Activated CD4-positive, alpha-beta T cell treated with anti-CD3 and anti-CD28 coated beads, Interleukin-2, amount 50 U/mL, for 16 hours (primary cell): Measurements from ENCODE around the gene HELQ.
"Not testable (repeated sequence)": the region's sequence is repeated elsewhere in the genome, so short reads cannot be mapped to it uniquely, and the experiment has no call there.

ENCODE experiments used
- DNase-seq: peaks from one replicate; pipeline ENCODE4 v3.0.0-alpha.2; 2020

Gene HELQ, protein sequence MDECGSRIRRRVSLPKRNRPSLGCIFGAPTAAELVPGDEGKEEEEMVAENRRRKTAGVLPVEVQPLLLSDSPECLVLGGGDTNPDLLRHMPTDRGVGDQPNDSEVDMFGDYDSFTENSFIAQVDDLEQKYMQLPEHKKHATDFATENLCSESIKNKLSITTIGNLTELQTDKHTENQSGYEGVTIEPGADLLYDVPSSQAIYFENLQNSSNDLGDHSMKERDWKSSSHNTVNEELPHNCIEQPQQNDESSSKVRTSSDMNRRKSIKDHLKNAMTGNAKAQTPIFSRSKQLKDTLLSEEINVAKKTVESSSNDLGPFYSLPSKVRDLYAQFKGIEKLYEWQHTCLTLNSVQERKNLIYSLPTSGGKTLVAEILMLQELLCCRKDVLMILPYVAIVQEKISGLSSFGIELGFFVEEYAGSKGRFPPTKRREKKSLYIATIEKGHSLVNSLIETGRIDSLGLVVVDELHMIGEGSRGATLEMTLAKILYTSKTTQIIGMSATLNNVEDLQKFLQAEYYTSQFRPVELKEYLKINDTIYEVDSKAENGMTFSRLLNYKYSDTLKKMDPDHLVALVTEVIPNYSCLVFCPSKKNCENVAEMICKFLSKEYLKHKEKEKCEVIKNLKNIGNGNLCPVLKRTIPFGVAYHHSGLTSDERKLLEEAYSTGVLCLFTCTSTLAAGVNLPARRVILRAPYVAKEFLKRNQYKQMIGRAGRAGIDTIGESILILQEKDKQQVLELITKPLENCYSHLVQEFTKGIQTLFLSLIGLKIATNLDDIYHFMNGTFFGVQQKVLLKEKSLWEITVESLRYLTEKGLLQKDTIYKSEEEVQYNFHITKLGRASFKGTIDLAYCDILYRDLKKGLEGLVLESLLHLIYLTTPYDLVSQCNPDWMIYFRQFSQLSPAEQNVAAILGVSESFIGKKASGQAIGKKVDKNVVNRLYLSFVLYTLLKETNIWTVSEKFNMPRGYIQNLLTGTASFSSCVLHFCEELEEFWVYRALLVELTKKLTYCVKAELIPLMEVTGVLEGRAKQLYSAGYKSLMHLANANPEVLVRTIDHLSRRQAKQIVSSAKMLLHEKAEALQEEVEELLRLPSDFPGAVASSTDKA

DNA sequence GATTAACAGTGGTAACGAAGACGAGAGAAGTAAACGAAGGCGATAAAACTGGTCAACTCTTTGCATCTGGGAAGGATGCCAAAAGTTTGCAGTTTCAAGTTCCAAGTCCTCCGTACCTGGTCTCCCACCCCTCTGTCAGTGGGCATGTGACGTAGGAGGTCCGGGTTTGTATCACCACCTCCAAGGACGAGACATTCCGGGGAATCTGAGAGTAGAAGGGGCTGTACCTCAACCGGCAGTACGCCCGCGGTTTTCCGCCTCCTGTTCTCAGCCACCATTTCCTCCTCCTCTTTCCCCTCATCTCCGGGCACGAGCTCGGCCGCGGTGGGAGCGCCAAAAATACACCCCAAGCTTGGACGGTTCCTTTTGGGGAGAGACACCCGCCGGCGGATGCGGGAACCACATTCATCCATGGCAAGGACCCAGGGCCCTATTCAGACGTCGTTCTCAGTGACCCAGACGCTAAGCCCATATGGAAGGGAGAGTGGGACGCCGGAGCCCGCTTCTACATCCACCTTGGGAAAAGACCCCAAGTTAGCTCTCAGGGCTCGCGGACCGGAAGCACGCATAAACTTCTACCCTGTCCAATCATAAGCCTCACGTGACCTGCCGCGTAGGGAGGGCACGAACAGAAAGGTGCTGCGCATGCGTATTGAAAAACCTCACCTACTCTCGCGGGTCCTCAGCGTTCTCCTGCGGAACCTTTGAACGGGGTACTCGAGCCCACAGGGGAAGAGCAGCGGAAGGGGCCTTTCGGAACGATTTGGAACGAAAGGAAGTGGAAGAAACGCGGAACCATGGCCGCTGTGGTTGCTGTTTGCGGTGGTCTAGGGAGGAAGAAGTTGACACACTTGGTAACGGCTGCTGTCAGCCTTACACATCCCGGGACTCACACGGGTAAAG lies at the start of gene HELQ, which contains the start of gene MRPS18C:
Gene HELQ, minus strand, starts transcription at position 543 of the 903 bp plus-strand sequence. Its CDS starts 130 bp downstream, at position 413.
Gene MRPS18C, plus strand, starts transcription at position 778 of the 903 bp plus-strand sequence. Its CDS starts 20 bp downstream, at position 798.
- peak; percentile 98 for DNase-seq

GRCh38 chr4:83504996-83505395 lies 49.4 kb upstream of the HELQ start:
- no peak for DNase-seq

- no peak for DNase-seq
Measured at GRCh38 chr4:83504503-83504902, 48.9 kb upstream of the HELQ start.

DNA sequence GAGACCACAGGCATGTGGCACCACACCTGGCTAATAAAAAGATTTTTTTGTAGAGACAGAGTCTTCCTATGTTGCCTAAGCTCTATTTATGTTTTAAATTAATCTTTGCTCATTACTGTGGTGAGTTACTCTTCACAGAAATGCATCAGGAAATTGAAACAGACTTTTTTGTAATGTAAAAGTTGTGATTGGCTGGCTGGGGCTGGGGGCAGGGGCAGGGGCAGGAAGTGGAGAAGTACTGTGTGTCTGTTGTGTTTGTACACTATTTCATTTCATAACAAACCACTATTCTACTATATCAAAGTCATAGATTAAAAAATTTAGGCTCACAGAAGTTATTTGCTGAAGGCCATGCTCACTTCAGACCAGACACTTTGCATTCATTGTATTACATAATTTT lies 48.4 kb upstream of the HELQ start:
- DNase-seq = no peak

- not testable (repeated sequence) for DNase-seq
Measured at GRCh38 chr4:83501671-83502070, 46.0 kb upstream of the HELQ start.

- no peak for DNase-seq
Measured at GRCh38 chr4:83498187-83498586, 42.6 kb upstream of the HELQ start.

- not testable (repeated sequence) for DNase-seq
Measured at GRCh38 chr4:83496085-83496917, 40.7 kb upstream of the HELQ start.

DNA sequence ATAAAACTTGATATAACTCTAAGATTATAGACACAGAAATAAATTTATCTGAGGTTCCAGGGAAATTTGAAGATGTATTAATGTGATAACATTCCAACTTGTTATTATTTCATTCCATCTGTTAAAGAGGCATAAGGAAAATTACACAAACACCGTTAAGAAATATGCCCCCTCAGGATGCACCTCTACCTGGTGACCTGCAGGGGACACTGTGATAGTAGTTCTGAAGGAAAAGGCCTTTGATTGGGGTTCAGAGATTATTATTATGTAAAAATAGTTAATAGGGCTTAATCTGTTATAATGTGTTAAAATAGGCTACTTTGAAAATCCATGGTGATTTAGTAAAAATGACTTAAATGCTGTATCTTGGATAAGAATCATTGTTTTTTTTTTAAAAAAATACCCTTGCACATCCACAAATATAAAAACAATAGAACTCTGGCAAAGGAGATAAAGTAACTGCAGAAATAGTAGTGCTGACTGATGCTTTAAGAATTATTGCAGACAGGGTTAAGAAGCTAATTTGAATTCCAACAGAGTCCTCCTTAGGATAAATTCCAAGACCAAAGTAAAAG lies 35.3 kb upstream of the HELQ start:
- peak; percentile 37 for DNase-seq

DNA sequence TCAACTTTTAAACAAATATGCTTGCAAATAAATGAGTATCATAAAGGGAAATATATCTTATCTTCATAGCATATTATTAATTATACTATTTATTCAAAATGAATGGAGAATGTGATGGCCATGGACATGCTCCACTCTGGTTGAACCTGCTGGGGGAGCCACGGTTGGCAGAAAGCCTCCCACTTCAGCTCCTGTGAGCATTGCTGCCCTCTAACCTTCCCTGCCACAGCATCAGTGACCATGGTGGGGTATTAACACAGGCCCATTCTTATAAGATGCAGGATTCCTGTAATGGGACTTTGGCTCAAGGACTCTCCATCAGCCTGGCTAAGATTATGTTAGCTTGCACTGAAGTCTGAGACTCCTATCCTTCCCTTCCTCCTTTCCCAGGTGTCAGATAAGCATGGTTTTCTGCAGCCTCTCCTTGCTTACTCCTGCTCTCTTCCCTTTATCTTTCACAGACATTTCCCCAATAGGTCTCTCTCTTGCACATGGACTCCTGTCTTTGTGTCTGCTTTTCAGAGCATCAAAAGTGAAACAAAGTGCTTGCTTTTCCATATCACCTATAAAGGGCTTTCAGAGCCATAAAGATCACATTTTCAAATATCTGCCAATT lies 34.2 kb upstream of the HELQ start:
- no peak for DNase-seq

DNA sequence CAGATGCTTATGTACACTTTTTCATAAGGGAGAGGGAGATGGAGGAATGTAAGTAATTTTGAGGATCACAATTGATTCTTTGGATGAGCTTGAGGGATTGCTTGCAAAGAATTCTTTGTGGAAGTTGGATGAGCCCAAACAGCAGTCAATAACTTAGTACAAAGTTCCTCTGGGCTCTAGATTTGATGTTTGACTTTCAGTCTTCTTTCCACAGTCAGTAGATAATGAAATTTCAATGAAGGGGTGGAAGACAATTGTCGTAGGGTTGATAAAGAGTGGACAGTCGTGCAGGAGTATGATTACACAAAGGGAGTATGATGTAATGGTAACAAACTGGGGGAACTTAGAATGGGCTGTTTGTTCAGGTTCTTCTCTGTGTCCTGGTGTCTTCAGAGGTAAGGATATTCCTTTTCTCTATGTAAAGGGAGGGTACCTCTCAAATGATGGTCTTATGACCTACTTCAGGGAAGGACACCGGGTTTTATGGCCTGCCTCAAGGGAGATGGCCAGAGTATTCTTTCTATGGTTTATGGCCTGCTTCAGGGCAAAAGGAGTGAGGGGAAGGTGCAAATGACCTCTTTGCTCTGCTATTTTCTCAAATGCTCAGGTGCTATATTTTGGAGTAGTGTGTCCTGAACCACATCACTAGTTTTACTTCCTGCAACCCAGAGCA lies 31.0 kb upstream of the HELQ start:
- DNase-seq = no peak

DNA sequence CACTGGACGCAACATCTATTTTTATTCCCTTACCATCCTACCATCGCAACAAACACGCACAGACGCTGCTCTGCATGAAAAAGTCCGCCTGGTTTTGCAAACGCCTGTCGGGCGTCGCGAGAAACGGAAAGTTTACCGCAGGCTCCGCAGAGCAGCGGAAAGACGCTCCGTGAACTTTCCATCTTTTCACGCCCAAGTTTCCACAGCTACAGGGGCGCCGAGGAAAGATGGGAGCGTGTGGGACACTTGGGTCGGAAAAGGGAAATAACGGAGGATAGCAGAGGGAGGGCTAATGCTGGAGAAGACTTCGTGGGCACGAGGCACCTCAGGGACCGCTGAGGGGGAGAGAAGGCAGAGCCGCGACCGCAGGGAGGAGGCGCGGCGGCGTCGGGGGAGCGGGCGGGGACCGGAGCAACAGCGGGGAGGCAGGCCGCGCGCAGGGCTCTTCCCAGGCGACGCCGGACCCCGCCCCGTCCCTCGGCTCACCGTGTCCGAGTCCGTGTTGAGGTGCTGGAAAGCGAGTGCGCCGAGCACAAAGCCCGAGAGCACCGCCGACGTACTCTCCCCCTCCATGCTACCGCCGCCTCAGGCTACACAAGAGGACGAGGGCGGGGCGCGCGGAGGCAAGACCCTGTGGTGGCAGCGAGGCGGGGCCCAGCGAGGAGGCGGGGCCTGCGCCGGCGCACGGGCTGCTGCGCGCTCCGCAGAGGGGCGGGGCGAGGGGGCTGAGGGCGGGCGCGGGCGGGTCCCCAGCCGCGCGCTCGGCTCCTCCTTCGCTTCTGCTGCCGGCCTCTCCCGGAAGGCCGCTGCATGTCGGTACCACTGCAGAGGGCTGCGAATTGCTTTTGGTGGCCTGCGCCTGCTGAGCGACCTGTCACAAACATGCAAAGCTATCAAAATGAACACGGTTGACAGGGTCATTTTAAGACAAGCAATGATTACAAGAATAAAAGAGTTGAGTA lies 29.2 kb upstream of the HELQ start, which contains the start of gene ABRAXAS1:
Gene ABRAXAS1, minus strand, starts transcription at position 601 of the 962 bp plus-strand sequence. Its CDS starts 28 bp downstream, at position 573.
- DNase-seq = peak; percentile 93

DNA sequence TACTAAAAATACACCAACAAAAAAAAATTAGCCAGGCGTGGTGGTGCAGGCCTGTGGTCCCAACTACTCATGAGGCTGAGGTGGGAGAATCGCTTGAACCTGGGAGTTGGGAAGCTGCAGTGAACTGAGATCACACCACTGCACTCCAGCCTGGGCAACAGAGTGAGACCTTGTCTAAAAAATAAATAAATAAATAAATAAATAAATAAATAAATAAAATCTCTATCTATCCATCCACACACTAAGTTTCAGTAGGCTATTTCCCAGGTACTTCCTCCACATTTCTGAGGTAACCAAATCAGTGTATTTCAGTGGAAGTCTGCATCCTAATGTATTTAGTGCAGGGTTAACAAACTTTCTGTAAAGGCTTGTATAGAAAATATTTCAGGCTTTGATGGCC lies 18.3 kb upstream of the HELQ start:
- no peak for DNase-seq

GRCh38 chr4:83473423-83473822 lies 17.8 kb upstream of the HELQ start:
- no peak for DNase-seq

DNA sequence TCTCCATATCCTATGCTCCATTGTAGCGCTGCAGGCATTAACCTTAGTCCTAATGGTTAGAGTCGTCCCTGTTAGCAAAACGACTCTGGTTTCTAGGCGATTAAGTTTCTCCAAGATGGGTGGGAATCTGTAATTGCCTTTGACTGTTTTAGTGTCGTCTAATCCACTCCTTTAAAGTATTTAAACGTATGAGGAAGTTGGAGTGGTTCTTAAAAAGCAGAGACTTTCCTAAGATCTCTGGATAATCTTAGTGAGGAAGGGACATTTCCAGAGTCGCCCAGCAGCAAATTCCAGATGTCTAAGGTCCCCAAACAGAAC lies 520 bp upstream of the HELQ start:
- DNase-seq = no peak

GRCh38 chr4:83454686-83455085 lies 937 bp downstream of the HELQ start:
- no peak for DNase-seq

GRCh38 chr4:83449009-83449408 lies 6.6 kb downstream of the HELQ start:
- no peak for DNase-seq

DNA sequence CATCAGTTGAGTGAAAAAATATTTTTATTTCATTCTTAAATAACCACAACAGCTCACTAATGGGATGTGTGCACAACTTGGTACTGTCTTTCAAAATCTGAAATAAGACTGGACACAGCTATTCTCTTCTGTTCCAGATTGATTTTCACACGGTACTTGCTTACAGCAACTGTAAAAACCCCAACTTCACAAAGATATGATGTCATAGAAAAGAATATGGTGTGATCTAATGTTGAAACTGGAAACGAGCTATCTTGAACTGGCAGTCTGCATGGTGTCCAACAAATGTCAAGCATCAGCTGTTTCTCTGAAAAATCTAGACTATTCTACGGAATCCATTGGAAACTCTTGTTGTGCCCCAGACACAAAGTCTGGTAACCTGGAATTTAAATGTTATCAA lies 14.7 kb downstream of the HELQ start:
- no peak for DNase-seq

DNA sequence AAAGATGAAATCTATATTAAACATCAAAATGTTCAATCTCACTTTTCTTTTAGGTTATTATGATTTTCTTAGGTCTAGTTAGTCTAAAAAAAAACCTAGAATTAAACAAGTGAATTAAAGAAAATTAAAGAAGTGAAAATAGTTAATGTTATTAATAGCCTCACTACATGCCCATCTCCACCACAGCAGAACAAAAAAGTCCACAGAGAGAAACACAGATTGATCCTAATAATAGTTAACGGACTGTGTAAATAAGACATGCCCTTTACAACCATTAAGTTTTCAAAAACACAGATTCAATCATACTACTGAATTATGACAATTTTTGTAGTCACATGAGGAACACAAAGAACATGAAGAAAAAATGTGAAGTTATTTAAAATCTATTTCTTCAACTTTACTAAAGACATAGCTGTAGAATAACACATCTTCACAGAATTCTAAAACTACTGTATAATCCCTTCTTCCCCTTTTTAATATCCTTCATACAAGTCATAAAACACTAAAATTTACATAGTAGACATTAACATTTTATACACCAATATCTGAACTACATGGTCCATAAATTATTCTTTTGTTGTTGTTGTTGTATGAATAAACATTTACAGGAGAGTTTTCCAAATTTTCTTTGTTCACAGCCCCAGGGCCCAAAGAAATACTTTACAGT lies 15.3 kb downstream of the HELQ start:
- DNase-seq = no peak
